Prostate gland (tissue), 2 donors: ENCODE results near the gene UNC13B. TPM values are rescaled to one million over a fixed set of nuclear protein-coding genes. Genes with fewer than 3 reads are reported as not detected.
"Not testable (repeated sequence)": the region's sequence is repeated elsewhere in the genome, so short reads cannot be mapped to it uniquely, and the experiment has no call there.

Source experiments
- DNase-seq: peaks from one replicate; pipeline ENCODE4 v3.0.0-alpha.2; 2019; ENCODE audit warnings: low spot score
- H3K27ac ChIP-seq, 2 donors: fragments of 200-600 bp; sonication (generic); 2 replicates each; pipeline ENCODE4 v1.5.1; 2017 to 2019
- H3K27me3 ChIP-seq: fragments of 200-600 bp; sonication (generic); replicated peaks from 2 replicates; pipeline ENCODE4 v1.5.1; 2019; ENCODE audit not compliant: insufficient read depth
- H3K36me3 ChIP-seq, 2 donors: fragments of 200-600 bp; sonication (generic); 1 replicate in 1 of 2; 2 replicates in 1 of 2; pipeline versions ENCODE4 v1.5.1 to v1.8.1; 2017 to 2019
- H3K4me1 ChIP-seq: fragments of 200-600 bp; sonication (generic); replicated peaks from 2 replicates; pipeline ENCODE4 v1.5.1; 2019
- H3K4me3 ChIP-seq, 2 donors: fragments of 200-600 bp; sonication (generic); 2 replicates each; pipeline ENCODE4 v1.5.1; 2017 to 2019
- H3K9me3 ChIP-seq: fragments of 200-600 bp; sonication (generic); 2 replicates; pipeline ENCODE4 v1.5.1; 2017
- CTCF ChIP-seq, 4 experiments: fragments of 200-600 bp in 2 of 4; fragments of 450-650 bp in 2 of 4; sonication (generic) in 2 of 4; IDR thresholded peaks; 1 replicate in 3 of 4; 2 replicates in 1 of 4; pipeline ENCODE4 v1.5.1; 2016 to 2019; ENCODE audit warnings: antibody characterized with exemption in 4 of 4, mild to moderate bottlenecking in 2 of 4, moderate library complexity in 2 of 4
- POLR2A ChIP-seq: fragments of 450-650 bp; IDR thresholded peaks from one replicate; pipeline ENCODE4 v1.6.1; 2016; ENCODE audit warnings: antibody characterized with exemption, mild to moderate bottlenecking
- POLR2AphosphoS5 ChIP-seq: sonication (generic); formaldehyde crosslinking; IDR thresholded peaks from one replicate; pipeline ENCODE4 v1.6.1; 2017; ENCODE audit warnings: antibody characterized with exemption
- WGBS: methylation state at CpG from one replicate; pipeline ENCODE4 v1.1.5; 2018; 5-methylcytosine and 5-hydroxymethylcytosine counted together
- intact Hi-C: fragments of 100-400 bp; cut with DNase I; formaldehyde crosslinking; loops from one replicate; pipeline ENCODE4 v1.14.2; 2022
- total RNA-seq, 2 donors: library from RNA; depleted of rRNA; stranded (reverse); fragments of >200 nt; gene quantifications; one replicate each; pipeline ENCODE4 v1.1.0, GENCODE V29; 2016

UNC13B gene
- total RNA-seq, 2 donors from 2014 or later = 63.8 to 140 TPM

- H3K27ac ChIP-seq = peak overlapping the region in 1 of 2 donors; percentile 94
- 85% methylated on average over 3 of the region's 3 CpGs for WGBS
- no peak for DNase-seq
Measured at GRCh38 chr9:35164711-35165110, 2.9 kb downstream of the UNC13B start.

DNA sequence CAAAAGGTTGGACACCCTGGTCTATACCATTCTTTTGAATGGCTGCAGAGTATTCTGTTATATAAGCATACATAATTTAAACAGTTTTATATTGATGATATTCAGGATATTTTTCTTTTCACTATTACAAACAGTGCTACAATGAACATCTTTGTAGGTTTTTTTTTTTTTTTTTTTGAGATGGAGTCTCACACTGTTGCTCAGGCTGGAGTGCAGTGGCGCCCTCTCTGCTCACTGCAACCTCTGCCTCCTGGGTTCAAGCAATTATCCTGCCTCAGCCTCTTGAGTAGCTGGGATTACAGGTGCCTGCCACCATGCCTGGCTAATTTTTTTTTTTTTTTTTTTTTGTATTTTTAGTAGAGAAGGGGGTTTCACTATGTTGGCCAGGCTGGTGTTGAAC, 5.6 kb downstream of the UNC13B start:
- 93% methylated on average over 1 of the region's 1 CpG for WGBS
- H3K4me3 ChIP-seq, DNase-seq, H3K36me3 ChIP-seq, H3K27me3 ChIP-seq, H3K9me3 ChIP-seq, H3K4me1 ChIP-seq, H3K27ac ChIP-seq: not testable (repeated sequence)
- intact Hi-C loops = loop anchor here (10.0 kb wide), 1 partner anchor 53 kb away; the partner anchor contains the start of gene ATOSB

More at GRCh38 chr9:35164711-35165110, 2.9 kb downstream of the UNC13B start:
- no peaks in the 10 kb centered on the region for H3K4me1 ChIP-seq
- H3K36me3 ChIP-seq = no peaks in the 10 kb centered on the region
- peak overlapping the region; percentile 79 to 83 for H3K4me3 ChIP-seq
- TF ChIP-seq CTCF (IDR thresholded peaks at IDR 0.05) = no peak
- H3K9me3 ChIP-seq = no peaks in the 10 kb centered on the region
- H3K27me3 ChIP-seq = no peaks in the 10 kb centered on the region
- intact Hi-C loops = loop anchor here (10.0 kb wide), 1 partner anchor 50 kb away; the partner anchor contains the start of gene ATOSB

DNA sequence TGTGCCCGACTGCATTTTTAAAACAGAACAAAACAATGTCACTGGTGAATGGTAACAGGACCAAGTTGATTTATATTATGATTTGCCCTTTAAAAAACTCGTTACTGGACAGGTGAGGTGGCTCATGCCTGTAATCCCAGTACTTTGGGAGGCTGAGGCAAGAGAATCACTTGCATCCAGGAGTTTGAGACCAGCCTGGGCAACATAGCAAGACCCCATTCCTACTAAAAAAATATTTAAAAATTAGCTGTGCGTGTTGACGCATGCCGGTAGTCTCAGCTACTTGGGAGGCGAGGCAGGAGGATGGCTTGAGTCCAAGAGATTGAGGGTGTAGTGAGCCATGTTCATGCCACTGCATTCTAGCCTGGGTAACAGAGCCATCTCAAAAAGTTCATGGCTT, 7.2 kb downstream of the UNC13B start:
- 93% methylated on average over 6 of the region's 6 CpGs for WGBS
- Histone ChIP-seq H3K4me1 (no peaks in the 10 kb centered on the region), H3K27ac (no peak overlapping the region), H3K9me3 (no peaks in the 10 kb centered on the region), H3K4me3 (no peak overlapping the region), H3K36me3 (no peaks in the 10 kb centered on the region), H3K27me3 (no peaks in the 10 kb centered on the region)
- no peak for DNase-seq
- no peak for TF ChIP-seq CTCF (IDR thresholded peaks at IDR 0.05)
- no peak for TF ChIP-seq POLR2A
- TF ChIP-seq POLR2AphosphoS5 = no peak
- intact Hi-C loops = loop anchor here (10.0 kb wide), 1 partner anchor 54 kb away; the partner anchor contains the start of gene ATOSB

GRCh38 chr9:35172878-35173277, 11.1 kb downstream of the UNC13B start:
- H3K36me3 ChIP-seq = no peaks in the 10 kb centered on the region
- 71% methylated on average over 2 of the region's 2 CpGs for WGBS
- no peak for DNase-seq
- H3K4me3 ChIP-seq = no peak overlapping the region
- H3K27ac ChIP-seq = no peak overlapping the region
- no peaks in the 10 kb centered on the region for H3K9me3 ChIP-seq
- no peak for TF ChIP-seq POLR2A
- TF ChIP-seq POLR2AphosphoS5 = no peak
- TF ChIP-seq CTCF (IDR thresholded peaks at IDR 0.05) = no peak
- intact Hi-C loops = no loop called here
- H3K4me1 ChIP-seq = no peaks in the 10 kb centered on the region
- no peaks in the 10 kb centered on the region for H3K27me3 ChIP-seq

GRCh38 chr9:35177520-35177919, 15.7 kb downstream of the UNC13B start:
- Histone ChIP-seq H3K4me3 (no peak overlapping the region), H3K4me1 (no peaks in the 10 kb centered on the region), H3K27me3 (no peaks in the 10 kb centered on the region), H3K9me3 (no peaks in the 10 kb centered on the region), H3K36me3 (no peaks in the 10 kb centered on the region), H3K27ac (no peak overlapping the region)
- no peak for DNase-seq
- intact Hi-C loops = no loop called here
- TF ChIP-seq CTCF (IDR thresholded peaks at IDR 0.05) (no peak), POLR2A (no peak), POLR2AphosphoS5 (no peak)
